Mesendoderm (in vitro differentiated cells): Measurements from ENCODE around the gene SEC16A.

Experiments
- DNase-seq: peaks from one replicate; pipeline ENCODE4 v3.0.0; 2013
- H2AK5ac ChIP-seq: 2 replicates; pipeline ENCODE4 v1.6.1; 2013; ENCODE audit warnings: low read length, inconsistent platforms
- H2BK120ac ChIP-seq: 2 replicates; pipeline ENCODE4 v1.6.1; 2013; ENCODE audit warnings: low read depth, mild to moderate bottlenecking, low read length, moderate library complexity, mixed read lengths
- H2BK15ac ChIP-seq: replicated peaks from 2 replicates; pipeline ENCODE4 v1.6.1; 2013; ENCODE audit warnings: low read depth, mild to moderate bottlenecking, moderate library complexity
- H2BK5ac ChIP-seq: 2 replicates; pipeline ENCODE4 v1.6.1; 2013; ENCODE audit warnings: low read length, inconsistent platforms
- H3K18ac ChIP-seq: 2 replicates; pipeline ENCODE4 v1.6.1; 2013; ENCODE audit warnings: mild to moderate bottlenecking, low read length, mixed read lengths
- H3K23ac ChIP-seq: one replicate; pipeline ENCODE4 v1.6.1; 2013; ENCODE audit warnings: low read length
- H3K27ac ChIP-seq: 2 replicates; pipeline ENCODE4 v1.5.1; 2013; ENCODE audit warnings: low read depth, mild to moderate bottlenecking, inconsistent platforms, low read length, moderate library complexity
- H3K27me3 ChIP-seq: 2 replicates; pipeline ENCODE4 v1.6.1; 2013; ENCODE audit warnings: low read length, control low read depth, mild to moderate bottlenecking, inconsistent platforms; ENCODE audit not compliant: insufficient read depth, poor library complexity
- H3K36me3 ChIP-seq: 2 replicates; pipeline ENCODE4 v1.6.1; 2013; ENCODE audit warnings: low read length, inconsistent platforms; ENCODE audit not compliant: control insufficient read depth, insufficient read depth
- H3K4ac ChIP-seq: one replicate; pipeline ENCODE4 v1.6.1; 2013; ENCODE audit warnings: low read depth, mild to moderate bottlenecking, low read length, moderate library complexity
- H3K4me1 ChIP-seq: 2 replicates; pipeline ENCODE4 v1.6.1; 2013; ENCODE audit warnings: low read depth, low read length, inconsistent platforms; ENCODE audit not compliant: control insufficient read depth
- H3K4me2 ChIP-seq: 2 replicates; pipeline ENCODE4 v1.6.1; 2013; ENCODE audit warnings: low read length
- H3K4me3 ChIP-seq: 2 replicates; pipeline ENCODE4 v1.5.1; 2013; ENCODE audit warnings: mild to moderate bottlenecking, low read length
- H3K56ac ChIP-seq: one replicate; pipeline ENCODE4 v1.6.1; 2013; ENCODE audit warnings: low read length
- H3K79me1 ChIP-seq: 2 replicates; pipeline ENCODE4 v1.6.1; 2013; ENCODE audit warnings: low read length, inconsistent platforms
- H3K79me2 ChIP-seq: 2 replicates; pipeline ENCODE4 v1.6.1; 2013; ENCODE audit warnings: mild to moderate bottlenecking, low read length; ENCODE audit not compliant: control insufficient read depth, insufficient read depth
- H3K9ac ChIP-seq: 2 replicates; pipeline ENCODE4 v1.6.1; 2013; ENCODE audit warnings: low read length, inconsistent platforms
- H4K5ac ChIP-seq: one replicate; pipeline ENCODE4 v1.6.1; 2013; ENCODE audit warnings: low read length
- H4K8ac ChIP-seq: one replicate; pipeline ENCODE4 v1.6.1; 2013; ENCODE audit warnings: low read depth, mild to moderate bottlenecking, control low read depth, low read length, moderate library complexity
- WGBS: extraction: QIAGEN DNeasy Blood & Tissue Kit; methylation state at CpG from one replicate; pipeline ENCODE4 v1.1.7; 2013; ENCODE audit warnings: low lambda C conversion rate, missing lambda C conversion rate; ENCODE audit not compliant: insufficient coverage; ENCODE audit errors: extremely low coverage; 5-methylcytosine and 5-hydroxymethylcytosine counted together

The SEC16A gene

DNA sequence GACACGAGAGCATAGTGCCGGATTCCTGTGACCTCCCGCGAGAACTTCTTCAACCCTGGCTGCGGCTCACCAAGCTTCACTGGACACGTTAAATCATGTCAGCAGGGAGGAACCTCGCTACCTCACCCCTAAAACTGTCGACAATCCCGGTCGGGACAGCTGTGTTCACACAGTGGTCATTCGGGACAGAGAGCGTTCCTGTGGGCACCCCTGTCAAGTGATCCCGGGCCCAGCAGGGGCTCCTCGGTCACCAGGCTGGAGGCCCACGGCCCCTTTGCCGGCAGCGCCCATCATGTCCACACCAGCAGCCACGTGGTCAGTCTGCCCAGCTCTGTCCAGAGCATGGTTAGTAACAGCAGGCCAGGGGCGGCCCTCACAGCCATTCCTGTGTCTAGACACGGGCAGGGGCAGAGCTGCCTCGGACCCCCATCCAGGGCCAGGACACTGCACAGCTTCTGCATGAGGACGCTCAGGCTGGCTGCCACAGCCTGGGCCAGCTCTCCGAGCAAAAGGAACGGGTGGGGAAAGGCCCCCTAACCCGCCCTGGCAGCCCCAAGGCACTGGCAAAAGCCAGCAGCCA lies 46.7 kb downstream of the SEC16A start:
- peaks cover 10% of the 10 kb centered on the region for H3K79me1 ChIP-seq
- H2AK5ac ChIP-seq: no peak overlapping the region
- no peaks in the 10 kb centered on the region for H3K36me3 ChIP-seq
- no peak overlapping the region for H3K4ac ChIP-seq
- H3K79me2 ChIP-seq: peaks cover 6% of the 10 kb centered on the region
- H3K27ac ChIP-seq: no peak overlapping the region
- H2BK120ac ChIP-seq: no peak overlapping the region
- no peak for DNase-seq
- no peak overlapping the region for H4K5ac ChIP-seq
- no peak overlapping the region for H4K8ac ChIP-seq
- no peak overlapping the region for H3K23ac ChIP-seq
- H3K4me2 ChIP-seq: no peak overlapping the region
- H2BK15ac ChIP-seq: no peak overlapping the region
- no peaks in the 10 kb centered on the region for H3K4me1 ChIP-seq
- no peak overlapping the region for H3K4me3 ChIP-seq
- no peaks in the 10 kb centered on the region for H3K27me3 ChIP-seq
- no CpG with 5 or more reads among the region's 25 CpGs for WGBS
- H3K56ac ChIP-seq: no peak overlapping the region
- H2BK5ac ChIP-seq: no peak overlapping the region
- no peak overlapping the region for H3K9ac ChIP-seq
- no peak overlapping the region for H3K18ac ChIP-seq

DNA sequence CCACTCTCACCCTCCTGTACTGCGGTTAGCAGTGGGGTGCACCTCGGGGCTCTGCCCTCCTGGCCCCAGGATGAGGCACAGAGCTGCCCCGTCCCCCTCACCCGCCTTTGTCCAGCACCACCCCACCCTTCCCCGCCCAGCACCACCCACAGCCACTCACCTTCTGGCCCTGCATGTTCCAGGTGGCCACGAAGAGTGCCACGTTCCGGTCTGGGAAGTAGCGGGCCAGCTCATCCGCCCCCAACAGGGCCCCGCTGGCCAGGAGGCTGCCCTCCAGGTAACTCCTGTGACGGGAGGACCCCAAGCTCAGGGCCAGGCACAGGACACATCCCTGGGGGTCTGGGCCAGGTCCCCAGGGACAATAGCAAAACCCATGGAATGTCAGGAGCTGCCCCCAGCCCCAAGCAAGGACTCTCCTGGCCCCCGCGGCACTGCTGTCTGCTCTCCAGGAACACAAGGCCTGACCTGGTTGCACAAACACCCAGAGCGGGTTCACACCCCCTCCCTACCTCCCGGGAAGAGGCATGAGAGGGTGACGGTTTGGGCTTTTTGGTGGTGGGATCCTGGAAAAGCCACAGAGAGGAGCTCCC lies 48.2 kb downstream of the SEC16A start:
- Histone ChIP-seq H2BK120ac (no peak overlapping the region), H2AK5ac (no peak overlapping the region), H3K4me1 (no peaks in the 10 kb centered on the region), H3K27me3 (no peaks in the 10 kb centered on the region), H3K4me3 (no peak overlapping the region), H3K23ac (no peak overlapping the region), H3K36me3 (no peaks in the 10 kb centered on the region), H3K56ac (no peak overlapping the region), H3K79me1 (peaks cover 10% of the 10 kb centered on the region), H4K8ac (no peak overlapping the region), H3K18ac (no peak overlapping the region), H2BK5ac (no peak overlapping the region), H4K5ac (no peak overlapping the region), H3K9ac (no peak overlapping the region), H3K4ac (no peak overlapping the region), H3K27ac (no peak overlapping the region), H2BK15ac (no peak overlapping the region), H3K4me2 (no peak overlapping the region), H3K79me2 (peaks cover 6% of the 10 kb centered on the region)
- WGBS: no CpG with 5 or more reads among the region's 17 CpGs
- DNase-seq: no peak

DNA sequence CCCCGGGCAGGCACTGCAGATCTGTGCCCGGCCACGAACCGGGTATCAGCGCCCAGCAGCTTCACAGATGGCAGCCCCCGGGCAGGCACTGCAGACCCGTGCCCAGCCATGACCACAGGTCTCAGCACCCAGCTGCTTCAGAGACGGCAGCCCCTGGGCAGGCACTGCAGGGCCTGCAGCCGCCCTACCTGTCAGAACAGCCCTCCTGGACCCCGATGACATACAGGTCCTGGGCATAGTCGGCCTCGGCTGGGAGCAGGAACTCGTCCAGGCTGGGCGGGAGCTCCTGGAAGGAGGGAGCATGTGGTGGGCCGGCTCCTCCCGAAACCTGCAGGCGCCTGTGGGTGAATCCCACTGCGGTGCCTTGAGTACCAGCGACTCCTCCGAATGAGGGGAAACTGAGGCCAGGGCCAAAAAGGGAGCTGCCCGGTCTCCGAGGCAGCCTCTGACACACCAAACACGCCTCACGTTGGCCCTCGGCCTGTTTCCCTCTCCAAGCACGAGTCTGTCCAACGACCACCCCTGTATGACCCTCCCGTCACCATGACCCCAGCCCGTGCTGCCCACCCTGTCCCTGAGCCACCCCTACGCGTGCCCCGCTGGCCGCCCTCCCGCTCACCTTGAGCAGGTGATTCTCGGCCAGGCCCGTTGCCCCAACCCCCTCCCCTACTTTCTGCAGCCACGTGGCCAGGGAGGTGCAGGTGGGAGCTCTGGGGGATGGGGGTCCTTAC lies 48.8 kb downstream of the SEC16A start:
- H3K27ac ChIP-seq: no peak overlapping the region
- H3K23ac ChIP-seq: no peak overlapping the region
- no peak overlapping the region for H3K9ac ChIP-seq
- H2BK5ac ChIP-seq: no peak overlapping the region
- H3K27me3 ChIP-seq: no peaks in the 10 kb centered on the region
- no peak for DNase-seq
- no peak overlapping the region for H3K18ac ChIP-seq
- no CpG with 5 or more reads among the region's 37 CpGs for WGBS
- H2BK15ac ChIP-seq: no peak overlapping the region
- no peak overlapping the region for H2AK5ac ChIP-seq
- H3K79me1 ChIP-seq: peaks cover 10% of the 10 kb centered on the region
- no peak overlapping the region for H3K4ac ChIP-seq
- H2BK120ac ChIP-seq: no peak overlapping the region
- H3K4me1 ChIP-seq: no peaks in the 10 kb centered on the region
- H3K36me3 ChIP-seq: no peaks in the 10 kb centered on the region
- H4K8ac ChIP-seq: no peak overlapping the region
- no peak overlapping the region for H3K4me2 ChIP-seq
- no peak overlapping the region for H4K5ac ChIP-seq
- no peak overlapping the region for H3K56ac ChIP-seq
- H3K79me2 ChIP-seq: peaks cover 6% of the 10 kb centered on the region
- H3K4me3 ChIP-seq: no peak overlapping the region

DNA sequence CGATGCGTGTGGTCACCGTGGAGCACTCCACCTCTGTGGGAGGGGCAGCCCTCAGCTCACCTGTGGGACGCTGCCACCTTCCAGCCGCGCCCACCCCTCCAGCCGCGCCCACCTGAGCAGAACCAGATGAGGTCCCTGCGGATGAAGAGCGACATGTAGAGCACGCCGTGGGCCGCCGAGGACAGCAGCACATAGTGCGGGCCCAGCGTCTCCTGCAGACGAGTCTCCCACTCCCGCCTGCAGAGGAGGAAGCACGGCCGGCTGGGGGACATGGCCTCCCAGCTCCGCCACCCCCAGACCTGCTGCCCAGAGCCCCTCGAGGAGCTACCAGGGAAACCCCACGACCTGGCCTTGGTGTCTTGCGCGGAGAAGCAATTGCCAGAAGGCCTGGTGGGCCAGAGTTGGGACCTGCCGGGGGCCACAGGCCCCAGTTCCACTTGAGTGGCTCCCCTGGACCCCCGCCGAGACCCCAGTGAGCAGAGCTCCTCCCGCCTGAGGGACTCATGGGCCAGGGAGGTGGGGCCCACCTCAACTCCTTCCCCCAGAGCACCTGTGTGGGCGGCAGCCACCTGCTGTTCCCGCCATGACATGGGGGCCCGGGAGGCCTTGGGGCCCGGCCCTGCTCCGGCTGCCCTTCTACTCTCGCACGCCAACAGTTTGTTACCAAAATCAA lies 49.7 kb downstream of the SEC16A start:
- no peak overlapping the region for H3K4ac ChIP-seq
- no peaks in the 10 kb centered on the region for H3K36me3 ChIP-seq
- no peak overlapping the region for H2BK5ac ChIP-seq
- H3K79me2 ChIP-seq: peaks cover 6% of the 10 kb centered on the region
- H3K79me1 ChIP-seq: peaks cover 9% of the 10 kb centered on the region
- no peak overlapping the region for H2BK120ac ChIP-seq
- H4K8ac ChIP-seq: no peak overlapping the region
- H3K27ac ChIP-seq: no peak overlapping the region
- no peak overlapping the region for H3K23ac ChIP-seq
- DNase-seq: no peak
- H4K5ac ChIP-seq: no peak overlapping the region
- H3K4me1 ChIP-seq: no peaks in the 10 kb centered on the region
- H2AK5ac ChIP-seq: no peak overlapping the region
- no peak overlapping the region for H3K18ac ChIP-seq
- no peak overlapping the region for H3K4me3 ChIP-seq
- no peak overlapping the region for H3K9ac ChIP-seq
- no peak overlapping the region for H3K56ac ChIP-seq
- H3K27me3 ChIP-seq: no peaks in the 10 kb centered on the region
- no peak overlapping the region for H3K4me2 ChIP-seq
- WGBS: no CpG with 5 or more reads among the region's 36 CpGs
- H2BK15ac ChIP-seq: no peak overlapping the region

DNA sequence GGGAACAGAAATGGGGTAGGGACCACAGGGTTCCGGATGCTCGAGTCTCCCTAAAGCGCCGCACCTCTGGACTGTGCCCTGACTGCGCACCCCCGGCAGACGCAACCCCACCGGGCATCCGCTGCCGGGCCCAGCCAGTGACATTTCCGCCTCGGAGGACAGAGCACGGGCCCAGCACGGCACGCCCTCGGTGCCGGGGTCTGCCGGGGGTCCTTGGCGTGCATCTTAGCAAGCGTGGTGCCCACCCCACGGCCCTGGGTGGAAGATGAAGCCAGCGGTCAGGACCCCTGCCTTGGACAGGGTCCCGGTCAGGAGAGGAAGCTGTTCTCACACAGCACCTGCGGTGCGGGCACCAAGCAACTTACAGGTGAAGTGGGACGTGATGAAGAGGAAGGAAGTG lies 50.2 kb downstream of the SEC16A start:
- Histone ChIP-seq H3K79me1 (peaks cover 5% of the 10 kb centered on the region), H3K9ac (no peak overlapping the region), H2BK5ac (no peak overlapping the region), H3K4me2 (no peak overlapping the region), H3K4ac (no peak overlapping the region), H4K8ac (no peak overlapping the region), H3K36me3 (no peaks in the 10 kb centered on the region), H3K18ac (no peak overlapping the region), H3K4me1 (no peaks in the 10 kb centered on the region), H3K27me3 (no peaks in the 10 kb centered on the region), H2BK15ac (no peak overlapping the region), H4K5ac (no peak overlapping the region), H2AK5ac (no peak overlapping the region), H3K27ac (no peak overlapping the region), H3K23ac (no peak overlapping the region), H2BK120ac (no peak overlapping the region), H3K56ac (no peak overlapping the region), H3K4me3 (no peak overlapping the region), H3K79me2 (peaks cover 6% of the 10 kb centered on the region)
- whole genome bisulfite sequencing: no CpG with 5 or more reads among the region's 26 CpGs
- DNase-seq: no peak
